Measurements from ENCODE around the gene SGMS1.
"Not testable (repeated sequence)": the region's sequence is repeated elsewhere in the genome, so short reads cannot be mapped to it uniquely, and the experiment has no call there.

The SGMS1 gene

GRCh38 chr10:50580262-50580891, 43.4 kb downstream of the SGMS1 start:
- no peak for DNase-seq

GRCh38 chr10:50579491-50580261, 44.1 kb downstream of the SGMS1 start:
- DNase-seq, result no peak

GRCh38 chr10:50578949-50579348, 44.8 kb downstream of the SGMS1 start:
- DNase-seq, result no peak

- peak; percentile 25 for DNase-seq
These were observed 45.9 kb downstream of the SGMS1 start for GRCh38 chr10:50577681-50578350.

GRCh38 chr10:50577010-50577409, 46.7 kb downstream of the SGMS1 start:
- DNase-seq, result no peak

- DNase-seq, result peak; percentile 83
These were observed 47.4 kb downstream of the SGMS1 start for GRCh38 chr10:50576245-50576815.

- DNase-seq, result no peak
These were observed 48.1 kb downstream of the SGMS1 start for GRCh38 chr10:50575477-50576244.

- DNase-seq, result no peak
These were observed 48.8 kb downstream of the SGMS1 start for GRCh38 chr10:50574931-50575330.

- DNase-seq, result no peak
These were observed 49.5 kb downstream of the SGMS1 start for GRCh38 chr10:50574305-50574704.

- no peak for DNase-seq
These were observed 51.7 kb downstream of the SGMS1 start for GRCh38 chr10:50572017-50572491.

GRCh38 chr10:50568750-50569149, 55.0 kb downstream of the SGMS1 start:
- DNase-seq, result not testable (repeated sequence)

- DNase-seq, result no peak
These were observed 56.4 kb downstream of the SGMS1 start for GRCh38 chr10:50567384-50567783.

GRCh38 chr10:50566150-50566549, 57.6 kb downstream of the SGMS1 start:
- DNase-seq, result no peak

- DNase-seq, result no peak
These were observed 58.3 kb downstream of the SGMS1 start for GRCh38 chr10:50565301-50566083.

GRCh38 chr10:50563906-50564305, 59.9 kb downstream of the SGMS1 start:
- no peak for DNase-seq

- DNase-seq, result no peak
These were observed 61.9 kb downstream of the SGMS1 start for GRCh38 chr10:50561816-50562215.

- peak; percentile 86 for DNase-seq
These were observed 62.5 kb downstream of the SGMS1 start for GRCh38 chr10:50561266-50561665.

GRCh38 chr10:50560370-50560769, 63.4 kb downstream of the SGMS1 start:
- no peak for DNase-seq

GRCh38 chr10:50558371-50558770, 65.4 kb downstream of the SGMS1 start:
- DNase-seq, result no peak

- no peak for DNase-seq
These were observed 66.5 kb downstream of the SGMS1 start for GRCh38 chr10:50557130-50557682.
